K562 (cell line): ENCODE measurements around the gene TMEM143. TPM values are rescaled to one million over a fixed set of nuclear protein-coding genes. Genes with fewer than 3 reads are reported as not detected.

Source experiments
- EP400 ChIP-seq: fragments of 450-650 bp; IDR thresholded peaks from 2 replicates; pipeline ENCODE4 v1.6.1; 2017; ENCODE audit warnings: antibody characterized with exemption, mild to moderate bottlenecking, moderate library complexity
- FUS ChIP-seq: fragments of 200-400 bp; formaldehyde crosslinking; optimal IDR thresholded peaks from 2 replicates; pipeline ENCODE3; 2017; ENCODE audit warnings: low read depth, low read length
- GTF2A2 ChIP-seq: IDR thresholded peaks from 2 replicates; pipeline ENCODE4 v1.6.1; 2016; ENCODE audit warnings: mild to moderate bottlenecking, missing genetic modification characterization, missing compliant biosample characterization
- MAFK ChIP-seq: IDR thresholded peaks from 2 replicates; pipeline ENCODE4 v1.6.1; 2011; ENCODE audit warnings: low read length, improper control_type of control experiment
- MEIS2 ChIP-seq: fragments of 450-650 bp; IDR thresholded peaks from 2 replicates; pipeline ENCODE4 v1.6.1; 2014; ENCODE audit warnings: mild to moderate bottlenecking; ENCODE audit not compliant: partially characterized antibody
- MTA1 ChIP-seq: fragments of 450-650 bp; IDR thresholded peaks from 2 replicates; pipeline ENCODE4 v1.6.1; 2017; ENCODE audit warnings: borderline replicate concordance
- NFE2 ChIP-seq: IDR thresholded peaks from 2 replicates; pipeline ENCODE4 v1.6.1; 2014; ENCODE audit warnings: antibody characterized with exemption, low read depth
- SNRNP70 ChIP-seq: fragments of 200-400 bp; formaldehyde crosslinking; optimal IDR thresholded peaks from 2 replicates; pipeline ENCODE3; 2017; ENCODE audit warnings: low read depth, low read length
- TBP ChIP-seq: optimal IDR thresholded peaks from 2 replicates; pipeline ENCODE3; 2011; ENCODE audit warnings: low read depth, low read length, improper control_type of control experiment
- XRCC4 ChIP-seq: IDR thresholded peaks from one replicate; pipeline ENCODE4 v1.6.1; 2011; ENCODE audit not compliant: insufficient read depth, insufficient read length; ENCODE audit errors: extremely low read depth
- ZNF699 ChIP-seq: fragments of 250-450 bp; sonication (Bioruptor Pico); IDR thresholded peaks from 2 replicates; pipeline ENCODE4 v1.8.0; 2021; ENCODE audit warnings: mild to moderate bottlenecking, moderate library complexity; ENCODE audit not compliant: insufficient replicate concordance
- polyA plus RNA-seq, 8 experiments: library from polyadenylated mRNA; depleted of rRNA in 4 of 8; stranded (reverse) in 5 of 8; unstranded in 3 of 8; fragments of >200 nt; fragmentation: Nextera tagmentation in 2 of 8; fragmentation: Illumina TruSeq in 1 of 8; extraction: Ambion mirVana in 2 of 8; extraction: Trizol in 1 of 8; gene quantifications; 2 replicates each; pipeline versions ENCODE4 v1.2.1 to v1.2.3, GENCODE V29; 2011 to 2014; ENCODE audit warnings: inconsistent platforms in 1 of 8, missing spikeins in 1 of 8
- total RNA-seq, 7 experiments: library from RNA; depleted of rRNA in 6 of 7; stranded (reverse); fragments of >200 nt in 6 of 7; fragmentation: Illumina TruSeq in 2 of 7; extraction: Trizol in 2 of 7; gene quantifications; 2 replicates each; pipeline versions ENCODE4 v1.2.1 to v1.2.3, GENCODE V29; 2011 to 2021; ENCODE audit warnings: low replicate concordance in 1 of 7
- TF ChIP-seq, protein P1 (sequence below): fragments of 250-450 bp; sonication (Bioruptor Pico); IDR thresholded peaks from 2 replicates; pipeline ENCODE4 v1.4.0; 2020
- TF ChIP-seq, protein P2 (sequence below): fragments of 450-650 bp; IDR thresholded peaks from one replicate; pipeline ENCODE4 v1.6.1; 2018; ENCODE audit warnings: mild to moderate bottlenecking, moderate library complexity; ENCODE audit not compliant: partially characterized antibody
- TF ChIP-seq, protein P3 (sequence below): sonication (generic); formaldehyde crosslinking; IDR thresholded peaks from 2 replicates; pipeline ENCODE4 v1.8.1; 2022; ENCODE audit warnings: missing genetic modification reagents
- TF ChIP-seq, protein P4 (sequence below): fragments of 250-450 bp; sonication (Bioruptor Pico); IDR thresholded peaks from 2 replicates; pipeline ENCODE4 v1.8.0; 2021; ENCODE audit warnings: moderate library complexity, mild to moderate bottlenecking, inconsistent platforms
- TF ChIP-seq, protein P5 (sequence below): fragments of 450-650 bp; formaldehyde crosslinking; IDR thresholded peaks from 2 replicates; pipeline ENCODE4 v1.4.0; 2022; ENCODE audit warnings: missing genetic modification characterization

Gene TMEM143
- total and polyA plus RNA-seq, 9 of the 15 experiments (the other 6 are each of a cell fraction or from before 2014, with no cell fraction given), result 0.66 to 8.8 (median 4.3) TPM

DNA sequence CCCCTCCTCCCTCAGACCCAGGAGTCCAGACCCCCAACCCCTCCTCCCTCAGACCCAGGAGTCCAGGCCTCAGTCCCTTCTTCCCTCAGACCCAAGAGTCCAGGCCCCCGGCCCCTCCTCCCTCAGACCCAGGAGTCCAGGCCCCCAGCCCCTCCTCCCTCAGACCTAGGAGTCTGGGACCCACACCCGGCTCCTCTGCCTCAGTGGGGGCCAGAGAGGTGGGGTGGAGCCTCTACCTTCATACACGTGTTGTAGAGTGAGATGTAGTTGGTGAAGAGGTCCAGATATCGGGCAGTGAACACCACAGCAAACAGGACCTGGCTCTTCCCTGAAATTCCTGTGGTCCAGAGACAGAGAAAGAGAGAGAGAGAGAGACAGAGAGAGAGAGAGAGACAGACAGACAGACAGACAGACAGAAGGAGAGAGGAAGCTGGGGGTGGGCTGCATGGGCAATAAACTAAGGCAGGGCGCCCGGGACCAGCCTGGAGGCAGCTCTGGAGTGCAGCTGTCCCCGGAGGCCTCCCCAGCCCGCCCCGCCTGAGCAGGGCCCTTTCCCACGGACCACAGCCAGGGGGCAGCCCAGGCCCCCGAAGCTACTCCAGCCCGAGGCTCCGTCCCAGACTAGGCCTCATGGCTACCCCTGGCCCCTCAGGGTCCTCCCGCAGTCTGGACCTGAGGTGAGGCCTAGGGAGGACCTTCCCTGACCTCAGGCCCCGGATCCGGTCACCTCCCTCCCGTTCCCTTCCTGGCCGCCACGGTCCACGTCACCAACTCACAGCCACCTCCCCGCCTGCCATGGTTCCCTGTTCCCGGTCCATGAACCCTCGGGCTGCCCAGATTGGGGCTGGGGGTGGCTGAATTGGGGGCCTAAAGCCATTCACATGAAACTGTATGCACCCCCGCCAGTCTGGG lies 26.7 kb upstream of the TMEM143 start (continued):
- TF ChIP-seq, protein P1, sequence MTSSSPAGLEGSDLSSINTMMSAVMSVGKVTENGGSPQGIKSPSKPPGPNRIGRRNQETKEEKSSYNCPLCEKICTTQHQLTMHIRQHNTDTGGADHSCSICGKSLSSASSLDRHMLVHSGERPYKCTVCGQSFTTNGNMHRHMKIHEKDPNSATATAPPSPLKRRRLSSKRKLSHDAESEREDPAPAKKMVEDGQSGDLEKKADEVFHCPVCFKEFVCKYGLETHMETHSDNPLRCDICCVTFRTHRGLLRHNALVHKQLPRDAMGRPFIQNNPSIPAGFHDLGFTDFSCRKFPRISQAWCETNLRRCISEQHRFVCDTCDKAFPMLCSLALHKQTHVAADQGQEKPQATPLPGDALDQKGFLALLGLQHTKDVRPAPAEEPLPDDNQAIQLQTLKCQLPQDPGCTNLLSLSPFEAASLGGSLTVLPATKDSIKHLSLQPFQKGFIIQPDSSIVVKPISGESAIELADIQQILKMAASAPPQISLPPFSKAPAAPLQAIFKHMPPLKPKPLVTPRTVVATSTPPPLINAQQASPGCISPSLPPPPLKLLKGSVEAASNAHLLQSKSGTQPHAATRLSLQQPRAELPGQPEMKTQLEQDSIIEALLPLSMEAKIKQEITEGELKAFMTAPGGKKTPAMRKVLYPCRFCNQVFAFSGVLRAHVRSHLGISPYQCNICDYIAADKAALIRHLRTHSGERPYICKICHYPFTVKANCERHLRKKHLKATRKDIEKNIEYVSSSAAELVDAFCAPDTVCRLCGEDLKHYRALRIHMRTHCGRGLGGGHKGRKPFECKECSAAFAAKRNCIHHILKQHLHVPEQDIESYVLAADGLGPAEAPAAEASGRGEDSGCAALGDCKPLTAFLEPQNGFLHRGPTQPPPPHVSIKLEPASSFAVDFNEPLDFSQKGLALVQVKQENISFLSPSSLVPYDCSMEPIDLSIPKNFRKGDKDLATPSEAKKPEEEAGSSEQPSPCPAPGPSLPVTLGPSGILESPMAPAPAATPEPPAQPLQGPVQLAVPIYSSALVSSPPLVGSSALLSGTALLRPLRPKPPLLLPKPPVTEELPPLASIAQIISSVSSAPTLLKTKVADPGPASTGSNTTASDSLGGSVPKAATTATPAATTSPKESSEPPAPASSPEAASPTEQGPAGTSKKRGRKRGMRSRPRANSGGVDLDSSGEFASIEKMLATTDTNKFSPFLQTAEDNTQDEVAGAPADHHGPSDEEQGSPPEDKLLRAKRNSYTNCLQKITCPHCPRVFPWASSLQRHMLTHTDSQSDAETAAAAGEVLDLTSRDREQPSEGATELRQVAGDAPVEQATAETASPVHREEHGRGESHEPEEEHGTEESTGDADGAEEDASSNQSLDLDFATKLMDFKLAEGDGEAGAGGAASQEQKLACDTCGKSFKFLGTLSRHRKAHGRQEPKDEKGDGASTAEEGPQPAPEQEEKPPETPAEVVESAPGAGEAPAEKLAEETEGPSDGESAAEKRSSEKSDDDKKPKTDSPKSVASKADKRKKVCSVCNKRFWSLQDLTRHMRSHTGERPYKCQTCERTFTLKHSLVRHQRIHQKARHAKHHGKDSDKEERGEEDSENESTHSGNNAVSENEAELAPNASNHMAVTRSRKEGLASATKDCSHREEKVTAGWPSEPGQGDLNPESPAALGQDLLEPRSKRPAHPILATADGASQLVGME (CRISPR knock-in tag), result no peak
- TF ChIP-seq, protein P2, sequence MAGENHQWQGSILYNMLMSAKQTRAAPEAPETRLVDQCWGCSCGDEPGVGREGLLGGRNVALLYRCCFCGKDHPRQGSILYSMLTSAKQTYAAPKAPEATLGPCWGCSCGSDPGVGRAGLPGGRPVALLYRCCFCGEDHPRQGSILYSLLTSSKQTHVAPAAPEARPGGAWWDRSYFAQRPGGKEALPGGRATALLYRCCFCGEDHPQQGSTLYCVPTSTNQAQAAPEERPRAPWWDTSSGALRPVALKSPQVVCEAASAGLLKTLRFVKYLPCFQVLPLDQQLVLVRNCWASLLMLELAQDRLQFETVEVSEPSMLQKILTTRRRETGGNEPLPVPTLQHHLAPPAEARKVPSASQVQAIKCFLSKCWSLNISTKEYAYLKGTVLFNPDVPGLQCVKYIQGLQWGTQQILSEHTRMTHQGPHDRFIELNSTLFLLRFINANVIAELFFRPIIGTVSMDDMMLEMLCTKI, result no peak
- TF ChIP-seq MEIS2 (no peak), XRCC4 (no peak), GTF2A2 (0 out of 2 replicates have a peak, but pooled peaks have one; percentile 23), ZNF699 (CRISPR knock-in tag) (no peak), NFE2 (no peak), SNRNP70 (no peak), EP400 (peak; percentile 91), MAFK (no peak), TBP (peak; percentile 42), FUS (no peak), MTA1 (no peak)
- TF ChIP-seq, protein P3, sequence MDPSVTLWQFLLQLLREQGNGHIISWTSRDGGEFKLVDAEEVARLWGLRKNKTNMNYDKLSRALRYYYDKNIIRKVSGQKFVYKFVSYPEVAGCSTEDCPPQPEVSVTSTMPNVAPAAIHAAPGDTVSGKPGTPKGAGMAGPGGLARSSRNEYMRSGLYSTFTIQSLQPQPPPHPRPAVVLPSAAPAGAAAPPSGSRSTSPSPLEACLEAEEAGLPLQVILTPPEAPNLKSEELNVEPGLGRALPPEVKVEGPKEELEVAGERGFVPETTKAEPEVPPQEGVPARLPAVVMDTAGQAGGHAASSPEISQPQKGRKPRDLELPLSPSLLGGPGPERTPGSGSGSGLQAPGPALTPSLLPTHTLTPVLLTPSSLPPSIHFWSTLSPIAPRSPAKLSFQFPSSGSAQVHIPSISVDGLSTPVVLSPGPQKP (CRISPR knock-in tag), result no peak
- TF ChIP-seq, protein P4, sequence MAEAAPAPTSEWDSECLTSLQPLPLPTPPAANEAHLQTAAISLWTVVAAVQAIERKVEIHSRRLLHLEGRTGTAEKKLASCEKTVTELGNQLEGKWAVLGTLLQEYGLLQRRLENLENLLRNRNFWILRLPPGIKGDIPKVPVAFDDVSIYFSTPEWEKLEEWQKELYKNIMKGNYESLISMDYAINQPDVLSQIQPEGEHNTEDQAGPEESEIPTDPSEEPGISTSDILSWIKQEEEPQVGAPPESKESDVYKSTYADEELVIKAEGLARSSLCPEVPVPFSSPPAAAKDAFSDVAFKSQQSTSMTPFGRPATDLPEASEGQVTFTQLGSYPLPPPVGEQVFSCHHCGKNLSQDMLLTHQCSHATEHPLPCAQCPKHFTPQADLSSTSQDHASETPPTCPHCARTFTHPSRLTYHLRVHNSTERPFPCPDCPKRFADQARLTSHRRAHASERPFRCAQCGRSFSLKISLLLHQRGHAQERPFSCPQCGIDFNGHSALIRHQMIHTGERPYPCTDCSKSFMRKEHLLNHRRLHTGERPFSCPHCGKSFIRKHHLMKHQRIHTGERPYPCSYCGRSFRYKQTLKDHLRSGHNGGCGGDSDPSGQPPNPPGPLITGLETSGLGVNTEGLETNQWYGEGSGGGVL (CRISPR knock-in tag), result no peak
- TF ChIP-seq, protein P5, sequence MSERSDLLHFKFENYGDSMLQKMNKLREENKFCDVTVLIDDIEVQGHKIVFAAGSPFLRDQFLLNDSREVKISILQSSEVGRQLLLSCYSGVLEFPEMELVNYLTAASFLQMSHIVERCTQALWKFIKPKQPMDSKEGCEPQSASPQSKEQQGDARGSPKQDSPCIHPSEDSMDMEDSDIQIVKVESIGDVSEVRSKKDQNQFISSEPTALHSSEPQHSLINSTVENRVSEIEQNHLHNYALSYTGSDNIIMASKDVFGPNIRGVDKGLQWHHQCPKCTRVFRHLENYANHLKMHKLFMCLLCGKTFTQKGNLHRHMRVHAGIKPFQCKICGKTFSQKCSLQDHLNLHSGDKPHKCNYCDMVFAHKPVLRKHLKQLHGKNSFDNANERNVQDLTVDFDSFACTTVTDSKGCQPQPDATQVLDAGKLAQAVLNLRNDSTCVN (CRISPR knock-in tag), result no peak
